Tibial nerve (tissue), 4 donors: ENCODE data around the gene IP6K2.

ENCODE experiments used
- EP300 ChIP-seq, 2 donors: sonication (generic); formaldehyde crosslinking; IDR thresholded peaks; one replicate each; pipeline ENCODE4 v1.6.1; 2017; ENCODE audit warnings: antibody characterized with exemption in 2 of 2, mild to moderate bottlenecking in 1 of 2
- POLR2A ChIP-seq, 2 donors: fragments of 450-650 bp; IDR thresholded peaks; one replicate each; pipeline ENCODE4 v1.6.1; 2017; ENCODE audit warnings: antibody characterized with exemption in 2 of 2, mild to moderate bottlenecking in 2 of 2, moderate library complexity in 2 of 2
- TF ChIP-seq, protein P1 (sequence below), 5 experiments: fragments of 200-600 bp in 3 of 5; fragments of 450-650 bp in 2 of 5; sonication (generic) in 3 of 5; IDR thresholded peaks; one replicate each; pipeline ENCODE4 v1.5.1; 2016 to 2019; ENCODE audit warnings: antibody characterized with exemption in 5 of 5, mild to moderate bottlenecking in 3 of 5, moderate library complexity in 2 of 5

DNA sequence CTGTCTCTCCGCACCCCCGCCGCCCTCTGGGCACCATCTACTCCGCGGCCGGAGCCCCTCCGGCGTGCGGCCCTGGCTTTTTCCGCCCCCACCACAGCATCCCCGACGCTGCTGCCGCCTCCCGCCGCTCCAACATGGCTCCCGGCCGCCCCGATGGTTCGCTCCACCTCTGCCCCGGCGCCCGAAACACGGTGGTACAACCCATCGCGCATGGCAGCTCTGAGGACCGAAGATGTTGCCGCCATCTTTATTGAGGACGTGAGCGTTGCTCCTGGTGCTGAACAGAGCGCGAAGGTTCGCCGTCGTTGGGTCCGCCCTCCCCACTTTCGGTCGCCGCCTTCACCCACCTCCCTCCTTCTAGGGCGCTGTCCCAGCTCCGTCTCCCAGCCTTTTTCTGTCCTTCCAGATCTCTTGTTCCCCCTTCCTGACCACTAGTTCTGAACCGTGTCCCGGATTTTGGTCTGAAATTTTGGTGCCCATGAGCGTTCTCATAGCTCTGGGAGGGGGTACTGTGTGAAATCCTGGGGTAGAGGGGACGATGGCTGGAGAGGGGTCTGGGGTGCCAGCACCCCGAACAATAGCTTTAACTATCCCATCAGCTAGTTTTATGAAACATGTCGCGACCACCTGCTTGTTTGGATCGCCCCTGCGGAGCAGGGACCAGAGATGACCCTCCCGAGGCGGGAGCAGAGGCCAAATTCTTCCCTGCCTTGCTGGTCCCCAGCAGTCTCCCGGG is 54.1 kb downstream of the IP6K2 start, which contains the start of gene CELSR3:
- TF ChIP-seq, protein P1, sequence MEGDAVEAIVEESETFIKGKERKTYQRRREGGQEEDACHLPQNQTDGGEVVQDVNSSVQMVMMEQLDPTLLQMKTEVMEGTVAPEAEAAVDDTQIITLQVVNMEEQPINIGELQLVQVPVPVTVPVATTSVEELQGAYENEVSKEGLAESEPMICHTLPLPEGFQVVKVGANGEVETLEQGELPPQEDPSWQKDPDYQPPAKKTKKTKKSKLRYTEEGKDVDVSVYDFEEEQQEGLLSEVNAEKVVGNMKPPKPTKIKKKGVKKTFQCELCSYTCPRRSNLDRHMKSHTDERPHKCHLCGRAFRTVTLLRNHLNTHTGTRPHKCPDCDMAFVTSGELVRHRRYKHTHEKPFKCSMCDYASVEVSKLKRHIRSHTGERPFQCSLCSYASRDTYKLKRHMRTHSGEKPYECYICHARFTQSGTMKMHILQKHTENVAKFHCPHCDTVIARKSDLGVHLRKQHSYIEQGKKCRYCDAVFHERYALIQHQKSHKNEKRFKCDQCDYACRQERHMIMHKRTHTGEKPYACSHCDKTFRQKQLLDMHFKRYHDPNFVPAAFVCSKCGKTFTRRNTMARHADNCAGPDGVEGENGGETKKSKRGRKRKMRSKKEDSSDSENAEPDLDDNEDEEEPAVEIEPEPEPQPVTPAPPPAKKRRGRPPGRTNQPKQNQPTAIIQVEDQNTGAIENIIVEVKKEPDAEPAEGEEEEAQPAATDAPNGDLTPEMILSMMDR (IDR thresholded peaks at IDR 0.05): no peak
- peak; percentile 35 to 47 for TF ChIP-seq POLR2A (IDR thresholded peaks at IDR 0.05)
- peak in 1 of 2 donors; percentile 74 for TF ChIP-seq EP300 (IDR thresholded peaks at IDR 0.05)
